RWPE2 (cell line): ENCODE results near the gene FAM181A.

Experiments
- ATAC-seq: fragments of 200-7000 bp; cut with Tn5 transposase; 3 replicates; pipeline ENCODE4 v1.9.1; 2021; ENCODE audit warnings: low read depth
- DNase-seq: peaks from one replicate; pipeline ENCODE4 v3.0.0-alpha.2; 2020; ENCODE audit warnings: low spot score
- H3K27ac ChIP-seq: fragments of 450-650 bp; 2 replicates; pipeline ENCODE4 v1.5.1; 2017; ENCODE audit warnings: mild to moderate bottlenecking; ENCODE audit not compliant: poor library complexity, severe bottlenecking
- H3K27me3 ChIP-seq: fragments of 250-450 bp; sonication (Bioruptor Pico); 2 replicates; pipeline ENCODE4 v1.5.1; 2021; ENCODE audit warnings: mild to moderate bottlenecking, moderate library complexity; ENCODE audit not compliant: insufficient read depth, poor library complexity, severe bottlenecking
- H3K36me3 ChIP-seq: fragments of 250-450 bp; sonication (Bioruptor Pico); 2 replicates; pipeline ENCODE4 v1.5.1; 2020; ENCODE audit warnings: low read depth, mild to moderate bottlenecking, moderate library complexity
- H3K4me1 ChIP-seq: fragments of 250-450 bp; sonication (Bioruptor Pico); 2 replicates; pipeline ENCODE4 v1.5.1; 2021; ENCODE audit warnings: mild to moderate bottlenecking, moderate library complexity; ENCODE audit not compliant: insufficient read depth, poor library complexity, severe bottlenecking
- H3K4me3 ChIP-seq: fragments of 250-450 bp; sonication (Bioruptor Pico); 2 replicates; pipeline ENCODE4 v1.5.1; 2021; ENCODE audit warnings: mild to moderate bottlenecking, moderate library complexity; ENCODE audit not compliant: severe bottlenecking
- H3K9me3 ChIP-seq: fragments of 250-450 bp; sonication (Bioruptor Pico); 2 replicates; pipeline ENCODE4 v1.5.1; 2021; ENCODE audit warnings: mild to moderate bottlenecking, moderate library complexity; ENCODE audit not compliant: severe bottlenecking
- TF ChIP-seq, protein P1 (sequence below): fragments of 450-650 bp; IDR thresholded peaks from one replicate; pipeline ENCODE4 v1.5.1; 2017; ENCODE audit warnings: mild to moderate bottlenecking, moderate library complexity; ENCODE audit not compliant: poor library complexity, severe bottlenecking

FAM181A gene

GRCh38 chr14:93891756-93892504, 35.2 kb upstream of the FAM181A start:
- no peaks in the 10 kb centered on the region for H3K27me3 ChIP-seq
- H3K4me3 ChIP-seq = no peak overlapping the region
- H3K27ac ChIP-seq = no peak overlapping the region
- ATAC-seq = no peak
- DNase-seq = no peak
- TF ChIP-seq, protein P1, sequence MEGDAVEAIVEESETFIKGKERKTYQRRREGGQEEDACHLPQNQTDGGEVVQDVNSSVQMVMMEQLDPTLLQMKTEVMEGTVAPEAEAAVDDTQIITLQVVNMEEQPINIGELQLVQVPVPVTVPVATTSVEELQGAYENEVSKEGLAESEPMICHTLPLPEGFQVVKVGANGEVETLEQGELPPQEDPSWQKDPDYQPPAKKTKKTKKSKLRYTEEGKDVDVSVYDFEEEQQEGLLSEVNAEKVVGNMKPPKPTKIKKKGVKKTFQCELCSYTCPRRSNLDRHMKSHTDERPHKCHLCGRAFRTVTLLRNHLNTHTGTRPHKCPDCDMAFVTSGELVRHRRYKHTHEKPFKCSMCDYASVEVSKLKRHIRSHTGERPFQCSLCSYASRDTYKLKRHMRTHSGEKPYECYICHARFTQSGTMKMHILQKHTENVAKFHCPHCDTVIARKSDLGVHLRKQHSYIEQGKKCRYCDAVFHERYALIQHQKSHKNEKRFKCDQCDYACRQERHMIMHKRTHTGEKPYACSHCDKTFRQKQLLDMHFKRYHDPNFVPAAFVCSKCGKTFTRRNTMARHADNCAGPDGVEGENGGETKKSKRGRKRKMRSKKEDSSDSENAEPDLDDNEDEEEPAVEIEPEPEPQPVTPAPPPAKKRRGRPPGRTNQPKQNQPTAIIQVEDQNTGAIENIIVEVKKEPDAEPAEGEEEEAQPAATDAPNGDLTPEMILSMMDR = no peak
- no peaks in the 10 kb centered on the region for H3K36me3 ChIP-seq
- H3K4me1 ChIP-seq = no peaks in the 10 kb centered on the region
- H3K9me3 ChIP-seq = no peaks in the 10 kb centered on the region

DNA sequence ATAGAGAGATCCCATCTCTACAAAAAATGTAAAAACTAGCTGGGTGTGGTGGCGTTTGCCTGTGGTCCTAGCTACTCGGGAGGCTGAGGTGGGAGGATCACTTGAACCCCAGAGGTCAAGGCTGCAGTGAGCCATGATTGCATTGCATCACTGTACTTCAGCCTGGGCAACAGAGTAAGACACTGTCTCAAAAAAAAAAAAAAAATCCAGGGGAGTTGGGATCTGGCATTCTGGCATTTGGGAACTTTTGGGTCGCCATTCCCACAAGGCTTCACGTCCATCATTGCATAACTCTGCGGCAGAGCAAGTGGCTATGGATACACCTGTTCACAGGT, 34.7 kb upstream of the FAM181A start:
- Histone ChIP-seq H3K9me3 (no peaks in the 10 kb centered on the region), H3K4me1 (no peaks in the 10 kb centered on the region), H3K4me3 (no peak overlapping the region), H3K27me3 (no peaks in the 10 kb centered on the region), H3K36me3 (no peaks in the 10 kb centered on the region), H3K27ac (no peak overlapping the region)
- no peak for DNase-seq
- ATAC-seq = no peak
- TF ChIP-seq, protein P1 = no peak

GRCh38 chr14:93892923-93893558, 34.1 kb upstream of the FAM181A start:
- H3K36me3 ChIP-seq = no peaks in the 10 kb centered on the region
- ATAC-seq = peak; percentile 73
- TF ChIP-seq, protein P1 = peak; percentile 98
- no peaks in the 10 kb centered on the region for H3K4me1 ChIP-seq
- no peak overlapping the region for H3K4me3 ChIP-seq
- DNase-seq = no peak
- H3K27me3 ChIP-seq = no peaks in the 10 kb centered on the region
- no peaks in the 10 kb centered on the region for H3K9me3 ChIP-seq
- no peak overlapping the region for H3K27ac ChIP-seq

- TF ChIP-seq, protein P1 = no peak
- Histone ChIP-seq H3K27ac (no peak overlapping the region), H3K27me3 (no peaks in the 10 kb centered on the region), H3K4me1 (no peaks in the 10 kb centered on the region), H3K36me3 (no peaks in the 10 kb centered on the region), H3K9me3 (no peaks in the 10 kb centered on the region), H3K4me3 (no peak overlapping the region)
- ATAC-seq (no peak), DNase-seq (no peak)
These were observed 33.4 kb upstream of the FAM181A start for GRCh38 chr14:93893661-93894261.
